H1 (cell line): ENCODE data around the gene FAM53B. TPM values are rescaled to one million over a fixed set of nuclear protein-coding genes. Genes with fewer than 3 reads are reported as not detected.

Experiments used
- CTCF ChIP-seq, 3 experiments: IDR thresholded peaks; 1 replicate in 2 of 3; 2 replicates in 1 of 3; pipeline versions ENCODE4 v1.5.1 to v1.6.1; 2011; ENCODE audit warnings: low read length in 3 of 3, mild to moderate bottlenecking in 3 of 3, inconsistent platforms in 2 of 3, low read depth in 1 of 3, moderate library complexity in 1 of 3; ENCODE audit not compliant: insufficient read depth in 1 of 3; ENCODE audit errors: control extremely low read depth in 1 of 3
- EGR1 ChIP-seq: IDR thresholded peaks from 2 replicates; pipeline ENCODE4 v1.6.1; 2011; ENCODE audit warnings: low read depth, low read length, borderline replicate concordance
- EP300 ChIP-seq, 2 experiments: IDR thresholded peaks; 1 replicate in 1 of 2; 2 replicates in 1 of 2; pipeline ENCODE4 v1.6.1; 2011 to 2012; ENCODE audit warnings: low read depth in 2 of 2, low read length in 2 of 2, mild to moderate bottlenecking in 2 of 2, borderline replicate concordance in 1 of 2, inconsistent platforms in 1 of 2, moderate library complexity in 1 of 2
- GABPA ChIP-seq: IDR thresholded peaks from 2 replicates; pipeline ENCODE4 v1.6.1; 2011; ENCODE audit warnings: mild to moderate bottlenecking, low read length, moderate library complexity, borderline replicate concordance; ENCODE audit not compliant: insufficient read depth
- KDM5A ChIP-seq: fragments of 200-600 bp; IDR thresholded peaks from 2 replicates; pipeline ENCODE4 v1.7.1; 2012; ENCODE audit warnings: mild to moderate bottlenecking, low read length, inconsistent platforms, mixed read lengths
- NRF1 ChIP-seq: IDR thresholded peaks from 2 replicates; pipeline ENCODE4 v1.6.1; 2011; ENCODE audit warnings: mild to moderate bottlenecking, low read depth, low read length, improper control_type of control experiment
- RAD21 ChIP-seq, 2 experiments: IDR thresholded peaks in 1 of 2; conservative IDR thresholded peaks in 1 of 2; 2 replicates each; pipeline ENCODE4 v1.6.1; 2011; ENCODE audit warnings: low read depth in 2 of 2, low read length in 2 of 2, improper control_type of control experiment in 1 of 2, inconsistent platforms in 1 of 2, mild to moderate bottlenecking in 1 of 2, moderate library complexity in 1 of 2
- polyA plus RNA-seq, 7 experiments: library from polyadenylated mRNA; depleted of rRNA in 3 of 7; stranded (reverse) in 5 of 7; unstranded in 2 of 7; fragments of >200 nt in 5 of 7; fragments of 200-250 nt in 2 of 7; gene quantifications; 1 replicate in 5 of 7; 2 replicates in 1 of 7; 4 replicates in 1 of 7; pipeline versions ENCODE4 v1.2.1 to v1.2.3, GENCODE V29; 2011 to 2013; ENCODE audit warnings: missing spikeins in 2 of 7, mixed read lengths in 2 of 7
- total RNA-seq: library from RNA; stranded (reverse); fragmentation: NEBNext Ultra II Directional; extraction: Animal tissue kit (Norgen Biotek cat#: 25700); gene quantifications from 2 replicates; pipeline ENCODE4 v1.2.1, GENCODE V29; 2021

Gene FAM53B
- total and polyA plus RNA-seq, 2 of the 8 experiments (the other 6 are each of a cell fraction or from before 2014, with no cell fraction given): 5.3 to 14.4 TPM

GRCh38 chr10:124706462-124707143 is 37.6 kb downstream of the FAM53B start (continued):
- TF ChIP-seq GABPA (no peak), NRF1 (no peak), RAD21 (IDR thresholded peaks at IDR 0.05 in 1 of 2, conservative IDR thresholded peaks at IDR 0.05 in 1 of 2; ENCODE audit: low read depth in 2 of 2, low read length in 2 of 2) (no peak), EGR1 (no peak), CTCF (IDR thresholded peaks at IDR 0.05; ENCODE audit: control extremely low read depth in 1 of 3, insufficient read depth in 1 of 3, low read depth in 1 of 3, low read length in 3 of 3) (no peak), KDM5A (no peak), EP300 (IDR thresholded peaks at IDR 0.05; ENCODE audit: borderline replicate concordance in 1 of 2, low read depth in 2 of 2, low read length in 2 of 2) (no peak)
